RKO (cell line): ENCODE data around the gene SCNN1A.
A peak's percentile ranks its signal among the peaks of the same experiment; 100 is the strongest.
"Not testable (repeated sequence)": the region's sequence is repeated elsewhere in the genome, so short reads cannot be mapped to it uniquely, and the experiment has no call there.

Experiments used
- DNase-seq: peaks from one replicate; pipeline ENCODE4 v3.0.0-alpha.2; 2016; ENCODE audit warnings: low spot score

Gene SCNN1A

DNA sequence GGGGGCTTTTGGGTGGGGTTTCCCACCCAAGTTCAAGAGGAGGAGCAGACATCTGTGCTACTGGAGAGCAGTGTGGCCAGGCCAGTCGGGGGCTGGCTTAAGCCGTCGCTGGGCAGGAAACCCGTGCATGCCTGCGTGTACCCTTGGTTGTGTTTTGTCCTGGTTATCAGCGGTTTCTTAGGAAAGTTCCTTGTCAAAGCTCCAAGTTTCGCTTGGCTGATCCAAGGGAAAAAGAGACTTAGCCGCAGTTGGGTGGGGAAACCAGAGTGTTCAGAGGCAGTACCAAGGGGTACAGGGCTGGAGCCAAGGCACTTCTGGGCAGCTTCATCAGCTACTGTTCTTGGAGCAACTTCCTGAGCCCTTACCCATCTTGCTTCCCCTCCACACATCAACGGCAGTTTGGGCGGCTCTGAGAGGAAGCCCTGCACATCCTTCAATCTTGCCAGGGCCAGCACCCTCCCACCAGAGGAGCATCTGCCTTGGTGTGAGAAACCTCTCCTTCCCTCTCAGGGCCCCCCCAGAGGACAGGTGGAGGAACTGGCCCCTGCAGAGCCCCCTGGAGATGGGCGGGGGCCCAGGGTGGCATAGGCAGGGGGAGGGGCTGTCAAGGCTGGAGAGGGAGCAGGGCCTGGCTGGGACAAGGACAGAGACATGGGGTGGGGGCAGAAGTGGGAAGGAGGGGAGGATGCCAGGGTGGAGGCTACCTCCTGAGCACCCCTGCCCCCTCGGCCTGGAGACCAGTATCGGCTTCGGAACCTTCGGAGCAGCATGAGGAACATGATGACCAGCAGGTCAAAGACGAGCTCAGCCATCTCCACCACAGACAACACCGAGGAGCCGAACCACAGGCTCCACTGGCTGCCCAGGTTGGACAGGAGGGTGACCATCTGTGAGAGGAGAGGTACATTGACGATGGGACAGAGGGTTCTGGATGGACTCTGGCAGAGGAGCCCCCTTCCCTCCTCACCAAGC is 27.7 kb downstream of the SCNN1A start:
- DNase-seq, result no peak

DNA sequence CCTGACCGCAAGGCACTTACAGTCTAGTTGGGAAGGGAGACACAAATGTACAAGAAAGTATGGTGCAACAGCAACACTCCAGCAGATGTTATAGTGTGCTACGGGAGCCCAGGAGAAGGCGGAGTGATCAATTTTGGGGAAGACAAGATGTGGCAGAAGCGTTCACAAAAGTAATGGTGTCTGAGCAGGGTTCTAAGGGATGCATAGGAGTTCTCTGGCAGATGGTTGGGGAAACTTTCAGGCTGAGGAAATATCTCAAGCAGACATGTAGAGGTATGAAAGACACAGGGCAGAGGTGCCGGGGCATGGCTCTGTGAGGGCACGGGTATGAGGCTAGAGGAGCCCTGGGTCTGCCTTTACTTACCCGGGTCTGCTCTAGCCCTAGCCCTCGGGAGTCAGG is 28.4 kb downstream of the SCNN1A start:
- no peak for DNase-seq

DNA sequence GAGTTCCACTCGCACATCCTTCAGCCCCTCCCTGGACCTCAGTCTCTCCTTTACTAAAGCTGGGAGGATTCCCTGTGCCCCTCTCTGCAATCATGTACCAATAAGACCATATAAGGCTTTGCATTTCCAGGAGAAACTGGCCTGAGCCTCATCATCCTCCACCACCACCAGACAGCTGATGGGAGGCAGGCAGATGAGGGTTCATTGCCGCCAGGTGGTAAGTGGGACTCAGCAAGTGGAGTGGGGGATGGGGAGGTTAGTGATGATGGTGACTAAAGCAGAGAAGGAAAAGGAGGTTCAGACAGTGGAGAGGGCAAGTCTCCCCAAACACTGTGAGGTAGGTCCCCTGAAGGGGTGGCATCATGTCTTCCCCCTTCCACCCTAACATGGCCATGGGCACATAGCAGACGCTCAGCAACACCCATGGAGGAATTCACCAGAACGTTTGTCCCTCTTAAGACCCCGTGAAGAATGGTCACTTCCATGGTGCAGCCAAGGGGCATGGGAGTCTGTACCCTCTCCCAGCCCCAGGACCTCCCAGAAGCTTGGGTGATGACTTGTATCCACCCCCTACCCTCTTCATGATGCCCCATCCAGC is 29.0 kb downstream of the SCNN1A start:
- no peak for DNase-seq

- peak; percentile 96 for DNase-seq
Observed at GRCh38 chr12:6345319-6346091, 29.9 kb downstream of the SCNN1A start.

GRCh38 chr12:6344101-6344660 is 31.2 kb downstream of the SCNN1A start:
- not testable (repeated sequence) for DNase-seq

GRCh38 chr12:6343518-6343917 is 31.8 kb downstream of the SCNN1A start:
- DNase-seq, result no peak

DNA sequence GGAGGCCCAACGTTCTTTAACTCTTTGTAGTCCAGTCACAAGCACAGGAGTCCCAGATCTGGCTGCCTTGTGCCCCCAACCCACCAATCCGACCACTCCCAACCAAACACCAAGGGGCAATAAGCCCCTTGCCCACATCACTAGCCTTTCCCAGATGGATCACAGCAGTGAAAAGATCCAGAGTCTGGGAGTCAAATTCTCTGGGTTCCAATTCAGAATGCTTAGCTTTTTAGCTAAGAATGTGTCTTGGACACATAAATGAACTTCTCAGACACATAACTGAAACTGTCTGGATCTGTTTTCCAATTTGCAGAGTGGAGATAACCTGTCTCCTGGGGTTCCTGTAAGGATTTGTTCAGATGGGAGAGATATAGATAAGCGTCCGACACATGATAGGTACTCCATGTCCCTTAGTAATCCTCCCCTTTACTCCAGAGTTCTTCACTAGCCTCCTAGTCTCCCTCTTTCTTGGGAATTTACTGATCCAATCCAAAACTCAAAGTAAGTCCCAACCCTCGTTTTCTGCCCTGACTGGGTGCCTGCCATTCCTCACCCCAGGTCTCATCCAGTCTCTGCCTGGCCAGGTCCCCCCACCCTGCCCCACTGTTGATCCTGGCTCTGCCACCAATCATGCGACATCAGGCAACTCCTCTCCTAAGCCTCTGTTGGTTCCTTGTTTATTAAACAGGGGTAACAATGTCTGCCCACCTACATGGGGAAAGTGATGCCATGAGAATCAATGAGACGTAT is 33.0 kb downstream of the SCNN1A start:
- DNase-seq, result no peak

DNA sequence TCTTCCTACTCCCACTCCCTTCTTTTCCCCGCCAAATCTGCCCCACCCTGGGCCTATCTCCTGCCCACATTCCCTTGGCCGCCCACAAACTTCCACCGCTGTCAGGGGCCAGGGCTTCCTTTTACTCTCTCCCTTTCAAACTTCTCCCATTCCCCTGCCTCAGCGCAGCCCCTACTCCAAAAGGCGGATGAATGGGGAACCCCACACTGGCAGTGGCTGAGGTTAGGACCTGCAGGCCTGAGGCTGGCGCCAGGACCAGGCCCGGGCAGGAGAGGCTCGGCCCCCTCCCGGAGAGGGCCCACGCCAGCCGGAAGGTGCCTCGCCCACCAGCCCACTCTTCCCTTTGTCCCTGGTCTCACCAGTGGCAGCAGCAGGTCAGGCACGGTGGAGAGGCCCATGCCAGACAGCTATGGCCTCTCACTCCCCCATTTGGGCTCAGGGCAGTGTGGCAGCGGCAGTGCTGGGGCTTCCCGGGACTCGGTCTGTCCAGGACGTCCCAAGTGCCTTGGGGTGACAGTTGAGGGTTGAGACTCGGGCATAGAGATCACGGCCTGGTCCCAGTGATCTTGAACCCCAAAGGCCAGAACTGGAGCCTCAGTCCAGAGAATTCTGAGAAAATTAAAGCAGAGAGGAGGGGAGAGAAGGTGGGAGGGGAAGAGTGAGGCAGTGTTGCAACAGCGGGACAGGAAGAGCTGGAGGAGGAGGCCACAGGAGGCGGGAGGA is 33.8 kb downstream of the SCNN1A start, which contains the start of gene TNFRSF1A:
TSS of gene TNFRSF1A (minus strand) at position 660 of the 723 bp plus-strand sequence. CDS start at position 398, 262 bp downstream.
- peak; percentile 89 for DNase-seq

- no peak for DNase-seq
Observed at GRCh38 chr12:6340745-6341416, 34.5 kb downstream of the SCNN1A start.

DNA sequence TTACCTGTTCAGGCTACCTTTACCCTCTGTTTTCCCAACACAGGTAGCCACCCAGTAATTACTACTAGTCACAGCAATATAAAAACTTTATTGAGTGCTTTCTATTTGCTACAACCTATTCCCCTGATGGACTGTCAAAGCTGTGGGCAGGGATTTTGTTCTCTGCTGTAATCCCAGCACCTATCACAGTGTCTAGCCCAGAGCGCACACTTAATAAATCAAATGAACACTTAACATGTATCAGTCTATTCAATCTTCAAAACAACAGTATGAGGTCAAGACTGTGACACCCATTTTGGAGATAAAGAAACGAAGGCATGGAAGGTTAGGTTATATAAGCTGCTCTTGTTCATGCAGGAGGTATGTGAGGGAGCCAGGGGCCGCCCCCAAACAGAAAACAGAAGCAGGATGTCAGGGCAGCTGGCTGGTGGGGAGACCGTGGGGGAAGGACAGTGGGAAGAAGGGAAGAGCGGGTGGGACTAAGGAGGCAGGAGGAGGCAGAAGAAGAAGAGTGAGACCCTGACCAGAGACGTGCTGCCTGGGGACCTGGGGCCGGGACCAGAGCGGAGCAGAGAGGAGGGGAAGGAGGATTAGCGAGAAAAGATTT is 35.2 kb downstream of the SCNN1A start:
- DNase-seq, result peak; percentile 82

- no peak for DNase-seq
Observed at GRCh38 chr12:6338955-6339354, 36.4 kb downstream of the SCNN1A start.

DNA sequence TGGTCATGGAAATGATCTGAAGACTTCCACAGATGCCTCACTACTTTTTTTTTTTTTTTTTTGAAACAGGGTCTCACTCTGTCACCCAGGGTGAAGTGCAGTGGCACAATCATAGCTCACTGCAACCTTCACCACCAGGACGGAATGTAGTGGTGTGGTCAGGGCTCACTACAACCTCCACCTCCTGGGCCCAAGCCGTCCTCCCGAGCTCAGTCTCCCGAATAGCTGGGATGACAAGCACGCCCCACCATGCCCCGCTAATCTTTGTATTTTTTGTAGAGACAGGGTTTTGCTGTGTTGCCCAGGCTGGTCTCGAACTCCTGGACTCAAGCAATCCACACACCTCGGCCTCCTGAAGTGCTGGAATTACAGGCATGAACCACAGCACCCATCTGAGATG is 36.8 kb downstream of the SCNN1A start:
- not testable (repeated sequence) for DNase-seq

- peak; percentile 51 for DNase-seq
Observed at GRCh38 chr12:6337958-6338433, 37.4 kb downstream of the SCNN1A start.

GRCh38 chr12:6336889-6337853 is 38.2 kb downstream of the SCNN1A start:
- DNase-seq, result peak; percentile 65

DNA sequence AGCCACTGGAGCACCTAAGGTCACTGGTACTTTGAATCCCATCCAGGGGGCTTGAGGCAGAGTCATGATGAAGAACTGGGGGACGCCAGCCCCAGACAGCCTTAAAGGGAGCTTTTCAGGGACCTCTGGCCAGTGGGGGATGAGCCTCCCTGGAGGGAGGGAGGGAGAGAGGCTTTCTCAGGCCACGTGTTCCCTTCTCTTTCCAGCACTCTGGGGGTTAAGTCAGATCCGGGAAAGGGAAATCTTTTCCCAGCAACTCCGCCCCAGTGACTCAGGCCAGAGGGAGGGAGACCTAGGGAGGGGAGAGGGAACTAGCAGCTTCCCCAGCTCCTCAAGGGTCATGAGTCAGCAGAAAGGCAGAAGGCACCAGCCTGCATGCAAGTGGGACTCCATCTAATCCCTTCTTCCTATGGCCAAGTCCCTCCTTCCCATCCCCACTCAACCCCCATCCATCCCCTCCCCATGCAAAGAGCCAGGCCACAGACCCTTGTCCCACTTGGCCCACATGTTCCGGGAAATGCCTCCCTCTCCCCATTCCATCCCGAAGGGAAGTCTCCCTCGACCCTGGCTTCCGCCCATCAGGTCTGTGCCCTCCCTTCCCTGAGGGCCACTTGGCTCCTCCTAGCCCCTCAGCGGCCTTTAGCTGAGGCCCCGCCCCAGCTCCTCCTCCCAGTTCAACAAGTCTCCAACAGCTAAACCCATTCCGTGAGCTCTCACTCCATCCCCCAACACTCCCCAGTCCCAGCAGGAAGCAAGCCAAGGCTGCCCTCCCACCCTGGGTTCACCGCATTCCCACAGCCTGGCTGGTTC is 39.1 kb downstream of the SCNN1A start:
- peak; percentile 99 for DNase-seq

GRCh38 chr12:6335451-6336078 is 39.8 kb downstream of the SCNN1A start:
- peak; percentile 93 for DNase-seq

DNA sequence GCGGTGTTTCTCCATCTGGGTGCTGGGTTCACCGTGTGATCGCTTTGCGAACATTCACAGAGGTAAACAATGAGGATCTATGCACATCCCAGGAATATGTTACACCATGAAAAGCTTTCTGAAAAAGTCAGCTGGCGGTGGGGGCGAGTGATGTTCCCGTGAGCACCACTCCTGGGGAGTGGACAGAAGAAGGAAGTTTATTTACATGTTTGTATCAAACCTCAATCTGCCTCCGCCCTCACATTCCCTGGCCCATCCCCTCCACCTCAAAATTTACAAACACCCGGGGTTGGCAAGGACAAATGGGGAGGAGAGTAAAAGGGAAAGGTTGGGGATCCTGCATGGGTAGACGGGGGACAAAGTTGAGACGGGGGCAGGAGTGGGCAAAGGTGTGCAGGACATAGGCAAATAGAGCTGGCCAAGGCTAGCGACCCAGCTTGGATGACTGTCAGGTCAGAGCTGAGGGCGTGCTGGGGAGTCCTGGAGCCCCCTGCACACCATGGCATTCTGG is 40.4 kb downstream of the SCNN1A start:
- no peak for DNase-seq
